HT-29 (cell line): ENCODE measurements around the gene RHEX. TPM values are rescaled to one million over a fixed set of nuclear protein-coding genes. Genes with fewer than 3 reads are reported as not detected.
"Not testable (repeated sequence)": the region's sequence is repeated elsewhere in the genome, so short reads cannot be mapped to it uniquely, and the experiment has no call there.

Experiments used
- DNase-seq: peaks from one replicate; pipeline ENCODE4 v3.0.0-alpha.2; 2015; ENCODE audit warnings: low spot score
- total RNA-seq: library from RNA; depleted of rRNA; stranded (reverse); fragments of >200 nt; shearing (Covaris generic); gene quantifications from 2 replicates; pipeline ENCODE4 v1.2.3, GENCODE V29; 2014

Gene RHEX
- total RNA-seq, 1 experiment from 2014 or later: not detected

GRCh38 chr1:206058927-206059292, 5.9 kb downstream of the RHEX start:
- DNase-seq: no peak

DNA sequence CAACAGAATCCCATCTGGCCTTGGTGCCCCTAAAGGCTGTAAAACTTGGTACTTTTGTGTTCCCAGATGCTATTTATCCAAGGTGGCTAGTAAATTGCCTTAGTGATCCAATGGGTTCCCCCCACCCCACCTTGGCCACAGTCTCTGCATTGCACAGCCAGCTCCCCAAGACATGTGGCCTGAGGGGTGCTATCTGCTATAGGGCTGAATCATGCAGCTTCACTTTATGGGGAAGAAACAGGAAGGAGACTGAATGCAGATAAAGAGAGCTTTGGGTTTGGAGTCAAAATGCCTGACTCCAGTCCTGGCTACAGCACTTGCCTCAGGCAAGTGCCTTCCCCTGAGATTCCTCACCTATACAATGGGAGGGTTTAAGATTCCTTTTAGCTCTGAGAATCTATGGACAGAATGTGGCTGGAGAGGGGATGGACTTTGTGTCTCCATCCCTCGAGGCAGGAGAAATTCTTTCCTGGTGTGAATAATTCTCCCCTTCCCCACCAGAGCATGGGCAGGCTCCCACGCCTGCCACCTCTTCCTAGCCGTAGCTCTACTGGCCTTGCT, 6.5 kb downstream of the RHEX start:
- DNase-seq: no peak

DNA sequence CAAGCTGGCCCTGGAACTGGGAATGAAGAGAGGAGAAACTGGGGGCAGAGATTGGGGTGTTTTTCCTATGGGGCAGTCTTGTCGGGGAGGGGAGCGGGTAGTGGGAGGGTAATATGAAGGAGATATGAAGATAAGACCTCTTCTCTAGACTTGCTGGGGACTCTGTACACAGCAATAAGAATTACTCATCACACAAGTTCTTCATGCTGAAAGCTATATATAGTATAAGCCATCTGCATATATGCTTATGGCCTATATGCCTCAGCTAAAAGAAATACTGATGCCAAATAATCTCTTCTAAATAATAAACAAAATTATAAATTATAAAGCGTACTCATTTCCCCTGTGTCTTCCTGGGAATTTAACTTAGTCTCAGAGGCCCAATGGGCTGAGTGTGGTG, 7.9 kb downstream of the RHEX start:
- no peak for DNase-seq

DNA sequence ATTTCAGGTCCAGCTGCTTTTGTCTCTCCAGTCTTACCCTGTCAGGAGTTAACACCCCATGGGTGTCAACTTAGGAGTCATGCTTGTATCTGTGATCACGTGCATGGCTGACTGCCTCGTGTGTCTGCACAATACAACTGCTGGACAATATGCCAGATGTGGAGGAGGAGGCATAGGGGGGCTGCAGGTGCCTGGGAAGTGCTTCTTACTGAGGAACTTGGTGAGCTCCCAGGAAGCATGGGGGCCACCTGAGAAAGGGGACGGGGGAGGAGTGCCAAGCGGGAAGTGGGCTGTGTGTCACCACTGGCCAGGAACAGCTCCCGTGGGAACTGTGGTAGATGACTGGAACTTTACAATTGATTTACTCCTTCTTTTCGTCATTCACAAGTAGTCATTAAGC, 9.5 kb downstream of the RHEX start:
- no peak for DNase-seq

DNA sequence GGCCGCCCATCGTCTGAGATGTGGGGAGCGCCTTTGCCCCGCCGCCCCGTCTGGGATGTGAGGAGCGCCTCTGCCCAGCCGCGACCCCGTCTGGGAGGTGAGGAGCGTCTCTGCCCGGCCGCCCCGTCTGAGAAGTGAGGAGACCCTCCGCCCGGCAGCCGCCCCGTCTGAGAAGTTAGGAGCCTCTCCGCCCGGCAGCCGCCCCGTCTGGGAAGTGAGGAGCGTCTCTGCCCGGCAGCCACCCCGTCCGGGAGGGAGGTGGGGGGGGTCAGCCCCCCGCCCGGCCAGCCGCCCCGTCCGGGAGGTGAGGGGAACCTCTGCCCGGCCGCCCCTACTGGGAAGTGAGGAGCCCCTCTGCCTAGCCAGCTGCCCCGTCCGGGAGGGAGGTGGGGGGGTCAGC, 11.0 kb downstream of the RHEX start:
- DNase-seq: not testable (repeated sequence)

DNA sequence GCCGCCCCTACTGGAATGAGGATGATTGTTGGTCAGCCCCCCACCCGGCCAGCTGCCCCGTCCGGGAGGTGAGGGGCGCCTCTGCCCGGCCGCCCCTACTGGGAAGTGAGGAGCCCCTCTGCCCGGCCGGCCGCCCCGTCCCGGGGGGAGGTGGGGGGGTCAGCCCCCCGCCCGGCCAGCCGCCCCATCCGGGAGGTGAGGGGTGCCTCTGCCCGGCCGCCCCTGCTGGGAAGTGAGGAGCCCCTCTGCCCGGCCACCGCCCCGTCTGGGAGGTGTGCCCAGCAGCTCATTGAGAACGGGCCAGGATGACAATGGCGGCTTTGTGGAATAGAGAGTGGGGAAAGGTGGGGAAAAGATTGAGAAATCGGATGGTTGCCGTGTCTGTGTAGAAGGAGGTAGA, 11.5 kb downstream of the RHEX start:
- not testable (repeated sequence) for DNase-seq

- no peak for DNase-seq
Measured at GRCh38 chr1:206065547-206066145, 12.7 kb downstream of the RHEX start.

DNA sequence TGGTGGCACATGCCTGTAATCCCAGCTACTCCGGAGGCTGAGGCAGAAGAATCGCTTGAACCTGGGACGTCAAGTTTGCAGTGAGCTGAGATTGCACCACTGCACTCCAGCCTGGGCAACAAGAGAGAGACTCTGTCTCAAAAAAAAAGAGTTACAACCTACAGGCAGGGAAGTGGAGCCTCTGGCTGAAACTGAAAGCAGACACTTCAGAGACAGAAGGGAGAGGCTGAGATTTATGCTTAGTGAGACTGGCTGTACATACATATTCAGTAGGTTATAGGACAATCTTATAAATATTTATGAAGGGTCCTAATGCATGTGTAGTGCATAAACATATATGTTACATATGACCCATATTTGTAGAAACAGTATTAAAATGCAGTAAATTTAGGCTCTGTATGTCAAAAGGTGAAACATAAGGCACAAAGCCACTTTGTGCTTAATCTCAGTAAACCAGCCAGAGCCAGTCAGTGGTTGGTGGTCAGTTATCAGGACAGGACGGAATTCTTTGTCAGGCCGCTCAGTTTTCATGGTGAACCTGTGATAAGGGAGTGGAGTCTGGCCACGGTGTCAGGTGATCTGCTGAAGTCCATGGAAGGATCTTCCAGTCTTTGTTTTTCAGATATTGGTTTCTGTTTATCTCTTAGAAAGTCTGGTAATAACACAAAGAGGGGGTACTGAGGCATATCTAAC, 13.7 kb downstream of the RHEX start:
- no peak for DNase-seq

DNA sequence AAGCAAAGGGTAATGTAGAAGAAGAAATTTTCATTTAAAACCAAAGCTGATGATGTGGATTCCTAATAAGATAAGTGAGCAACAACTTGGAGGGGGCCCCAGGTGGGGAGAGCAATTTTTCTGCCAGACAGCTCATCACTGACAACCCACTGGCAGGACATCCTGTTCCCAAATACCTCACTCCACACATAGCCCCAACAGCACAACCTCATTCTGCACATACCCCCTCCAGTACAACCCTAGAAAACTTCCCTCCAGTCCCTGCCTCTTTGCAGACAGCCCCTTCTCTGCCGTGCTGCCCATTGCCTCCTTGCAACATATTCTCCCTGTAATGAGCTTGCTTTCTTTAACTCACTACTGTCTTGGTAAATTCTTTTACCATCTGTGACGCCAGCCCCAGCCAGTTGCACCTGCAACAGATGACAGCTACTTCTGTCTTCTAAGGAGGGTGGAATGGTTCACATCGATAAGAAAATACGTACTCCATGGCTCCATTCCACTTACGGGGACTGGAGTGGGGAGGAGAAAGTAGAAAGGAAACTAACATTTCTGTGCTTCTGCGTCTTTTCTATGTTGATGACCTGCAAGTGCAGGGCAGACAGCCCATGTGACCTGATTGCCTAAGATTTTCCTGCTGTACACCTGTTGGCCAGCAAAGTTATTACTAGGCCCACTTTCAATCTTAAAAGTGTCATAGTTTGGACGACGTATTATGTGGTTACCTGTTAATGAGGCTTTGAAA, 14.7 kb downstream of the RHEX start:
- no peak for DNase-seq

DNA sequence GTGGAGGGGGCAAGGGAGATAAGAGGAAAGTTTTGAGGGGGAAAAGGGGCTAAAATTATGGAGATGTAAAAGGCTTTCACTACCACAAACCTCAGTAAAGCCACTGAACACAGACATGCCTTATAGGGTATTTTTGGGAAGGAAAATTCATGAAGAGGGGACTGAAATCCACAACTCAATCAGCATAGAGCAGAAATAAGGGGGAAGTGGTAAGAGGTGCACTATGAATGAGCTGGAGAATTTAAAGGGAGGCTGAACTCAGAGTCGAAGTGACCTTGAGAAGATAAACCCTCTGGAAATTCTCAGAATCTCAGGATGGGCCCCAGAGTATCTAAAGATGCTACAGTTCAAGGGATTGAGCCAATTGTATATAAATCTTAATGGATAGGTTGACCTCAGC, 15.3 kb downstream of the RHEX start:
- DNase-seq: no peak

DNA sequence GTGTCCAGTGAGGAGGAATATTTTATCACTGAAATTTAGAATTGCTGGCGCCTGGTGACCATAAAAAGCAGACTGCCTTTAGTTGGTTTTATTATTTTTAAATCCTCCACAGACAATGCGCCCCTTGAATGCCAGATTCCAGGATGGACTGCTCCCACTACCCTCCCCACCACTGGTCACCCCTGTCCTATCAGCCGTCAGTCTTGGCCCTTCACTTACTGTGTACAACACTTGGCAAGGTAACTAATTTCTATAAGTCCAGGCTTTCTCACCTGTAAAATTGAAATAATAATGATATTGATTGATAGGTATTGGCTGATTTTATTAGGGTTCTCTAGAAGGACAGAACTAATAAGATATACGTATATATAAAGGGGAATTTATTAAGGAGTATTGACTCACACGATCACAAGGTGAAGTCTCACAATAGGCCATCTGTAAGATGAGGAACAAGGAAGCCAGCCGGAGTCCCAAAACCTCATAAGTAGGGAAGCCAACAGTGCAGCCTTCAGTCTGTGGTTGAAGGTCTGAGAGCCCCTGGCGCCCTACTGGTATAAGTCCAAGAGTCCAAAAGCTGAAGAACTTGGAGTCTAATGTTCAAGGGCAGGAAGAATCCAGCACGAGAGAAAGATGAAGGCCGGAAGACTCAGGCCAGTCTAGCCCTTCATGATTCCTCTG, 17.8 kb downstream of the RHEX start:
- DNase-seq: no peak

GRCh38 chr1:206074839-206075238, 21.9 kb downstream of the RHEX start:
- DNase-seq: no peak

- no peak for DNase-seq
Measured at GRCh38 chr1:206075786-206076755, 23.1 kb downstream of the RHEX start.

- DNase-seq: no peak
Measured at GRCh38 chr1:206079135-206079534, 26.2 kb downstream of the RHEX start.

- DNase-seq: no peak
Measured at GRCh38 chr1:206080026-206080820, 27.2 kb downstream of the RHEX start.

GRCh38 chr1:206081856-206082255, 28.9 kb downstream of the RHEX start:
- DNase-seq: no peak

- DNase-seq: no peak
Measured at GRCh38 chr1:206082831-206083695, 30.1 kb downstream of the RHEX start.

- DNase-seq: no peak
Measured at GRCh38 chr1:206083750-206084149, 30.8 kb downstream of the RHEX start.

DNA sequence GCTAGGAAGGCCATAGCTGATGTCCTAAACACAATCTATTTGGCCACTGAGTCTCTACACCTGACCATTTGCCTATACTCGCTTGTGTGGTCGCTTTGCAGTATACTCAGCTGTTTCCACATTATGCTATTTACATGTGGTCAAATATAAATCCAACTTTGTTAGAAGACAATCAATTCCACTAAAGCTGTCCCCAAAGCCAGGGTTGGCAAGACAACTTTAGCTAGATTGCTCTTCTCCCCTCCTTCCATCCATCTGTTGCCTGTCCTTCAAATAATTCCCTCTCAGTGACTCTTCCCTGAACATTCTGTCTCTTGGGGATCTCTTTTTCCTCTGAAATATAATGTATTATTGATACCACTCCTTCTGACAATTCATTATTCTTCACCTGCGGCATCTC, 34.1 kb downstream of the RHEX start:
- no peak for DNase-seq
